ENCODE measurements around the gene GPR27.
A peak's percentile ranks its signal among the peaks of the same experiment; 100 is the strongest.

- TF ChIP-seq CTCF (IDR thresholded peaks at IDR 0.05; ENCODE audit: insufficient read depth, low read length), result peak; percentile 39
- no peak for TF ChIP-seq REST (IDR thresholded peaks at IDR 0.05; ENCODE audit: insufficient replicate concordance, low read depth)
- TF ChIP-seq SPI1 (IDR thresholded peaks at IDR 0.05; ENCODE audit: borderline replicate concordance, low read depth), result no peak
- no peak for TF ChIP-seq POLR2AphosphoS5 (IDR thresholded peaks at IDR 0.05; ENCODE audit: low read depth)
- TF ChIP-seq GABPA (IDR thresholded peaks at IDR 0.05; ENCODE audit: low read depth), result no peak
These were observed 42.7 kb upstream of the GPR27 start for GRCh38 chr3:71710906-71711494.
